Stimulated activated CD8-positive, alpha-beta memory T cell treated with anti-CD3 and anti-CD28 coated beads, Interleukin-4, amount 100 ng/mL, for 1 hour (primary cell): Measurements from ENCODE around the gene NBL1.
A peak's percentile ranks its signal among the peaks of the same experiment; 100 is the strongest.

Source experiments
- DNase-seq, 2 donors: peaks; one replicate each; pipeline ENCODE4 v3.0.0-alpha.2; 2020; ENCODE audit warnings: low read depth in 2 of 2, low spot score in 1 of 2

NBL1 gene

GRCh38 chr1:19665496-19666465 lies 21.7 kb downstream of the NBL1 start:
- no peak for DNase-seq

GRCh38 chr1:19668888-19669287 lies 24.8 kb downstream of the NBL1 start:
- no peak for DNase-seq

- DNase-seq, result no peak
Observed at GRCh38 chr1:19670787-19671186, 26.7 kb downstream of the NBL1 start.

- no peak for DNase-seq
Observed at GRCh38 chr1:19672237-19672636, 28.1 kb downstream of the NBL1 start.

- DNase-seq, result no peak
Observed at GRCh38 chr1:19675797-19676196, 31.7 kb downstream of the NBL1 start.

GRCh38 chr1:19676438-19676922 lies 32.4 kb downstream of the NBL1 start:
- no peak for DNase-seq

GRCh38 chr1:19678493-19678892 lies 34.4 kb downstream of the NBL1 start:
- no peak for DNase-seq

- DNase-seq, result no peak
Observed at GRCh38 chr1:19678931-19679453, 34.9 kb downstream of the NBL1 start.

GRCh38 chr1:19679691-19680090 lies 35.6 kb downstream of the NBL1 start:
- DNase-seq, result no peak

- DNase-seq, result no peak
Observed at GRCh38 chr1:19680644-19681043, 36.5 kb downstream of the NBL1 start.

GRCh38 chr1:19682257-19682656 lies 38.1 kb downstream of the NBL1 start:
- no peak for DNase-seq

- DNase-seq, result no peak
Observed at GRCh38 chr1:19682901-19683300, 38.8 kb downstream of the NBL1 start.

- no peak for DNase-seq
Observed at GRCh38 chr1:19683351-19683750, 39.2 kb downstream of the NBL1 start.

- no peak for DNase-seq
Observed at GRCh38 chr1:19684677-19685076, 40.6 kb downstream of the NBL1 start.

GRCh38 chr1:19685994-19686393 lies 41.9 kb downstream of the NBL1 start:
- no peak for DNase-seq

GRCh38 chr1:19687414-19687813 lies 43.3 kb downstream of the NBL1 start:
- no peak for DNase-seq

- DNase-seq, result peak in 1 of 2 donors; percentile 14
Observed at GRCh38 chr1:19688041-19688842, 44.1 kb downstream of the NBL1 start.

- DNase-seq, result no peak
Observed at GRCh38 chr1:19689085-19689757, 45.1 kb downstream of the NBL1 start.

GRCh38 chr1:19689856-19690255 lies 45.7 kb downstream of the NBL1 start:
- DNase-seq, result no peak

- DNase-seq, result no peak
Observed at GRCh38 chr1:19690342-19690741, 46.2 kb downstream of the NBL1 start.

GRCh38 chr1:19694298-19694697 lies 50.2 kb downstream of the NBL1 start:
- no peak for DNase-seq
